Esophagus squamous epithelium (tissue), 4 donors: ENCODE data around the gene ZNF687.

Experiments used
- POLR2A ChIP-seq, 4 donors: fragments of 450-650 bp; IDR thresholded peaks; one replicate each; pipeline ENCODE4 v1.6.1; 2017; ENCODE audit warnings: antibody characterized with exemption in 4 of 4, mild to moderate bottlenecking in 4 of 4, moderate library complexity in 3 of 4
- TF ChIP-seq, protein P1 (sequence below), 6 experiments: fragments of 450-650 bp in 4 of 6; fragments of 200-600 bp in 2 of 6; sonication (generic) in 2 of 6; IDR thresholded peaks; one replicate each; pipeline ENCODE4 v1.5.1; 2016 to 2019; ENCODE audit warnings: antibody characterized with exemption in 6 of 6, mild to moderate bottlenecking in 4 of 6, moderate library complexity in 4 of 6

DNA sequence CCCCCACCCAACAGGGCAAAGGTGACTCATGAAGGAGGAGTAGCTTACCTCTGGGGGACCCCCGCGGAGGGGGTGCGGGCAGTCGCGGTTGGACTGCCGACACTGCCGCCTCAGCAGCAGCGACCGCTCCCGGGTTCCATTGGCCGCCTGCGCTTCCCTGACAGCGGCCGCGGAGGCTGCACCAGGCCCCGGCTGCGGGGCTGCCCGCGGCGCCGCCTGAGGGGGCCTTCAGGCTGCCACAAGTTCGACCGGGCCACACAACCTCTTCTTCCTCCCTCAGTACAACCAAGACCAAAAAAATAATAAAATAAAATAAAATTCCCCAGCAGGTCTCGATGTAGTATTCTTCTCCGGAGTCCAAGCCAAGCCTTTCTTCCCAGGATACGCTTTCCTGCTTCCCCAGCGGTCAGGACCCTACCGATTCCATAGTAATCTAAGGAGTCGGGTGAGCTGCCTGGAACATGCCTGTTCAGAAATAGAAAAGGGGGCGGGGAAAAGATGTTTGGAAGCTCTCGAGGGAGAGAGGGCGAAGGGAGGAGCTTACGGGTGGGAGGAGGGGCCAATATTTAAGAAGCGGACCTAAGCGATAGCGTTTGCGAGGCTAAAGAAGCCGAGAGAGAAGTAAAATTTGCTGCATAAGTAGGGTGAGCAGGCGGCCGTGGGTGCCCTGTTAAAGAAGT lies 45.3 kb downstream of the ZNF687 start, which contains the start of gene PI4KB:
- TF ChIP-seq, protein P1, sequence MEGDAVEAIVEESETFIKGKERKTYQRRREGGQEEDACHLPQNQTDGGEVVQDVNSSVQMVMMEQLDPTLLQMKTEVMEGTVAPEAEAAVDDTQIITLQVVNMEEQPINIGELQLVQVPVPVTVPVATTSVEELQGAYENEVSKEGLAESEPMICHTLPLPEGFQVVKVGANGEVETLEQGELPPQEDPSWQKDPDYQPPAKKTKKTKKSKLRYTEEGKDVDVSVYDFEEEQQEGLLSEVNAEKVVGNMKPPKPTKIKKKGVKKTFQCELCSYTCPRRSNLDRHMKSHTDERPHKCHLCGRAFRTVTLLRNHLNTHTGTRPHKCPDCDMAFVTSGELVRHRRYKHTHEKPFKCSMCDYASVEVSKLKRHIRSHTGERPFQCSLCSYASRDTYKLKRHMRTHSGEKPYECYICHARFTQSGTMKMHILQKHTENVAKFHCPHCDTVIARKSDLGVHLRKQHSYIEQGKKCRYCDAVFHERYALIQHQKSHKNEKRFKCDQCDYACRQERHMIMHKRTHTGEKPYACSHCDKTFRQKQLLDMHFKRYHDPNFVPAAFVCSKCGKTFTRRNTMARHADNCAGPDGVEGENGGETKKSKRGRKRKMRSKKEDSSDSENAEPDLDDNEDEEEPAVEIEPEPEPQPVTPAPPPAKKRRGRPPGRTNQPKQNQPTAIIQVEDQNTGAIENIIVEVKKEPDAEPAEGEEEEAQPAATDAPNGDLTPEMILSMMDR (IDR thresholded peaks at IDR 0.05) = peak in 1 of 6 experiments; percentile 19
- peak in 3 of 4 donors; percentile 8 to 42 (median 34) for TF ChIP-seq POLR2A (IDR thresholded peaks at IDR 0.05)
